ENCODE results near the gene CFAP73. TPM values are rescaled to one million over a fixed set of nuclear protein-coding genes. Genes with fewer than 3 reads are reported as not detected.
A peak's percentile ranks its signal among the peaks of the same experiment; 100 is the strongest.

The CFAP73 gene
- total RNA-seq, 1 experiment from 2014 or later, result 0.94 TPM

GRCh38 chr12:113157218-113157859 is 7.8 kb downstream of the CFAP73 start:
- DNase-seq (ENCODE audit: low spot score) (no peak), ATAC-seq (no peak)
- Mint-ChIP-seq H3K9me3 (no peaks in the 10 kb centered on the region), H3K27me3 (ENCODE audit: low read depth) (peaks cover 34% of the 10 kb centered on the region), H3K36me3 (peaks cover 20% of the 10 kb centered on the region), H3K4me3 (no peak overlapping the region), H3K27ac (no peak overlapping the region), H3K4me1 (peaks cover 18% of the 10 kb centered on the region)
- CTCF ChIA-PET, result interaction anchor here (1.8 kb wide), 1 partner anchor 22 kb away, joined by 7 read pairs; the partner anchor contains the start of gene RASAL1
- POLR2A ChIA-PET, result no interaction called here
- TF ChIP-seq, protein P1, sequence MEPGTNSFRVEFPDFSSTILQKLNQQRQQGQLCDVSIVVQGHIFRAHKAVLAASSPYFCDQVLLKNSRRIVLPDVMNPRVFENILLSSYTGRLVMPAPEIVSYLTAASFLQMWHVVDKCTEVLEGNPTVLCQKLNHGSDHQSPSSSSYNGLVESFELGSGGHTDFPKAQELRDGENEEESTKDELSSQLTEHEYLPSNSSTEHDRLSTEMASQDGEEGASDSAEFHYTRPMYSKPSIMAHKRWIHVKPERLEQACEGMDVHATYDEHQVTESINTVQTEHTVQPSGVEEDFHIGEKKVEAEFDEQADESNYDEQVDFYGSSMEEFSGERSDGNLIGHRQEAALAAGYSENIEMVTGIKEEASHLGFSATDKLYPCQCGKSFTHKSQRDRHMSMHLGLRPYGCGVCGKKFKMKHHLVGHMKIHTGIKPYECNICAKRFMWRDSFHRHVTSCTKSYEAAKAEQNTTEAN (CRISPR knock-in tag; IDR thresholded peaks at IDR 0.05), result no peak
- TF ChIP-seq MXD4 (CRISPR knock-in tag; IDR thresholded peaks at IDR 0.05; ENCODE audit: borderline replicate concordance) (no peak), CDX4 (CRISPR knock-in tag; IDR thresholded peaks at IDR 0.05; ENCODE audit: borderline replicate concordance) (no peak), ZNF232 (CRISPR knock-in tag; IDR thresholded peaks at IDR 0.05) (no peak), ESRRA (CRISPR knock-in tag; IDR thresholded peaks at IDR 0.05; ENCODE audit: borderline replicate concordance) (no peak), ZNF532 (CRISPR knock-in tag; IDR thresholded peaks at IDR 0.05; ENCODE audit: borderline replicate concordance) (no peak)
- TF ChIP-seq, protein P2, sequence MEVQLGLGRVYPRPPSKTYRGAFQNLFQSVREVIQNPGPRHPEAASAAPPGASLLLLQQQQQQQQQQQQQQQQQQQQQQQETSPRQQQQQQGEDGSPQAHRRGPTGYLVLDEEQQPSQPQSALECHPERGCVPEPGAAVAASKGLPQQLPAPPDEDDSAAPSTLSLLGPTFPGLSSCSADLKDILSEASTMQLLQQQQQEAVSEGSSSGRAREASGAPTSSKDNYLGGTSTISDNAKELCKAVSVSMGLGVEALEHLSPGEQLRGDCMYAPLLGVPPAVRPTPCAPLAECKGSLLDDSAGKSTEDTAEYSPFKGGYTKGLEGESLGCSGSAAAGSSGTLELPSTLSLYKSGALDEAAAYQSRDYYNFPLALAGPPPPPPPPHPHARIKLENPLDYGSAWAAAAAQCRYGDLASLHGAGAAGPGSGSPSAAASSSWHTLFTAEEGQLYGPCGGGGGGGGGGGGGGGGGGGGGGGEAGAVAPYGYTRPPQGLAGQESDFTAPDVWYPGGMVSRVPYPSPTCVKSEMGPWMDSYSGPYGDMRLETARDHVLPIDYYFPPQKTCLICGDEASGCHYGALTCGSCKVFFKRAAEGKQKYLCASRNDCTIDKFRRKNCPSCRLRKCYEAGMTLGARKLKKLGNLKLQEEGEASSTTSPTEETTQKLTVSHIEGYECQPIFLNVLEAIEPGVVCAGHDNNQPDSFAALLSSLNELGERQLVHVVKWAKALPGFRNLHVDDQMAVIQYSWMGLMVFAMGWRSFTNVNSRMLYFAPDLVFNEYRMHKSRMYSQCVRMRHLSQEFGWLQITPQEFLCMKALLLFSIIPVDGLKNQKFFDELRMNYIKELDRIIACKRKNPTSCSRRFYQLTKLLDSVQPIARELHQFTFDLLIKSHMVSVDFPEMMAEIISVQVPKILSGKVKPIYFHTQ (CRISPR knock-in tag; IDR thresholded peaks at IDR 0.05), result no peak

DNA sequence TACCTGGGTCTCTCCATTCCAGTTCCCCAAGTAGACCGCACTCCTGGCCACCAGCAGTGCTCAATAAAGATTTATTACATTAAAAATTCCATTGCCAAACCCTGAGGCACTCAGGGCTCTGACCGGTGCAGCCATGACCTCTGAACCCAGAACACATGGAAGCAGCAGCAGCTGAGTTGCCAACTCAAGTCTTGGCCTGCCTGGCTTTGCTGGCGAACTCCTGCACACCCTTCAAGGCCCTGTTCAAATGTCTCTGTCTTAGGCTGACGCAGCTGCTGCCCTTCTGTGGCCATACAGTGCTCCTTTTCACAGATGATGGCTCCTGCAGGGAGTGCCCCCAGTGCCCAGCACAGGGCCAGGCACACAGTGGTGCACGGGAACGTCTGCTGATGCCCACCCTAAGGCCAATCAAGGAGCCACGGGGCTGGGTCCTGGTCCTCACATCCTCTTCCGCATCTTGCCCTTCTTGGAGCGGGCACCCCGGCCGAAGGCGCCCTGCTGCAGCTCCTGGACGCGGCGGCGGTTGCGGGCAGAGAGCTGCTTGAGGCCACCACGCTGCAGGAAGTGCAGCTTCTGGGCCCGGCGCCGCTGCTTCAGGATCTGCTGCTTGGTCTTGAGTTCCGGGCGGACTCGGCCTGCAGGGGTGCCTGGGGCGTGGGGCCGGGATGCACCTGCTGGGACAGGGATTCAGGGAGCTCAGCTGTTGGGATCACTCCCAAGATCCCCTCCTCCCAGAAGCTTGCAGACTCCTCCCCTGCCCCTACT is 9.1 kb downstream of the CFAP73 start:
- Mint-ChIP-seq H3K9me3 (no peaks in the 10 kb centered on the region), H3K27ac (no peak overlapping the region), H3K36me3 (peaks cover 20% of the 10 kb centered on the region), H3K4me1 (peaks cover 28% of the 10 kb centered on the region), H3K27me3 (ENCODE audit: low read depth) (peaks cover 21% of the 10 kb centered on the region), H3K4me3 (no peak overlapping the region)
- DNase-seq (ENCODE audit: low spot score) (no peak), ATAC-seq (no peak)
- ChIA-PET CTCF (interaction anchor here (1.5 kb wide), 1 partner anchor 31 kb away, joined by 3 read pairs; no protein-coding TSS in a partner anchor), POLR2A (no interaction called here)
- TF ChIP-seq ZNF263 (CRISPR knock-in tag; IDR thresholded peaks at IDR 0.05; ENCODE audit: low read depth), result 0 out of 2 replicates have a peak, but pooled peaks have one; percentile 27
- TF ChIP-seq, protein P3, sequence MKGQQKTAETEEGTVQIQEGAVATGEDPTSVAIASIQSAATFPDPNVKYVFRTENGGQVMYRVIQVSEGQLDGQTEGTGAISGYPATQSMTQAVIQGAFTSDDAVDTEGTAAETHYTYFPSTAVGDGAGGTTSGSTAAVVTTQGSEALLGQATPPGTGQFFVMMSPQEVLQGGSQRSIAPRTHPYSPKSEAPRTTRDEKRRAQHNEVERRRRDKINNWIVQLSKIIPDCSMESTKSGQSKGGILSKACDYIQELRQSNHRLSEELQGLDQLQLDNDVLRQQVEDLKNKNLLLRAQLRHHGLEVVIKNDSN (CRISPR knock-in tag; IDR thresholded peaks at IDR 0.05), result no peak
